Gastroesophageal sphincter (tissue), 3 donors: ENCODE measurements around the gene NDUFB7.

Experiments
- POLR2AphosphoS5 ChIP-seq: sonication (generic); formaldehyde crosslinking; IDR thresholded peaks from one replicate; pipeline ENCODE4 v1.6.1; 2017; ENCODE audit warnings: antibody characterized with exemption
- TF ChIP-seq, protein P1 (sequence below), 4 experiments: fragments of 200-600 bp in 2 of 4; fragments of 450-650 bp in 2 of 4; sonication (generic) in 1 of 4; IDR thresholded peaks; one replicate each; pipeline ENCODE4 v1.5.1; 2017 to 2019; ENCODE audit warnings: antibody characterized with exemption in 4 of 4, mild to moderate bottlenecking in 2 of 4, moderate library complexity in 2 of 4

DNA sequence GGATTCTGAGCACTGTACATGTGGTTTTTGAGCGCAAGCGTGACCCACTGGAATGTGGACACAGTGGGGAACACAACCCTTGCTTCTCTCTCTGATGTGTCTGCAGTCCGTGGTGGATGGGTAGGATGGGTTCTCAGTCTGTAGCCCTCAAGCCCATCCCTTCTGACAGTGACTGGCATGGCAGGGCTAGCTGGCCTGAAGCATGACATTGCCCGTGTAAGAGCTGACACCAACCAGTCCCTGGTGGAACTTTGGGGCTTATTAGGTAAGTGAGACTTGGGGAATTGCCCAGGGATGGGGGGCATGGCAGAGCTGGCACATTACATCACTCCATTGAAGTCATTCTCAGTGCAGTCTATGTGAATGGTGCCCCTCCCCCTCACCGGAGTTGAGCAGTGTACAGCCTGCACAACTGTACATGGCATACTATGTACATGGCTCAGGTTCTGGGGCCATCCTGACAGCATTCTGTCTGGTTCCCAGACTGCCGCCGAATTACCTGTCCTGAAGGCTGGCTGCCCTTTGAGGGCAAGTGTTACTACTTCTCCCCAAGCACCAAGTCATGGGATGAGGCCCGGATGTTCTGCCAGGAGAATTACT is 27.8 kb upstream of the NDUFB7 start:
- TF ChIP-seq, protein P1, sequence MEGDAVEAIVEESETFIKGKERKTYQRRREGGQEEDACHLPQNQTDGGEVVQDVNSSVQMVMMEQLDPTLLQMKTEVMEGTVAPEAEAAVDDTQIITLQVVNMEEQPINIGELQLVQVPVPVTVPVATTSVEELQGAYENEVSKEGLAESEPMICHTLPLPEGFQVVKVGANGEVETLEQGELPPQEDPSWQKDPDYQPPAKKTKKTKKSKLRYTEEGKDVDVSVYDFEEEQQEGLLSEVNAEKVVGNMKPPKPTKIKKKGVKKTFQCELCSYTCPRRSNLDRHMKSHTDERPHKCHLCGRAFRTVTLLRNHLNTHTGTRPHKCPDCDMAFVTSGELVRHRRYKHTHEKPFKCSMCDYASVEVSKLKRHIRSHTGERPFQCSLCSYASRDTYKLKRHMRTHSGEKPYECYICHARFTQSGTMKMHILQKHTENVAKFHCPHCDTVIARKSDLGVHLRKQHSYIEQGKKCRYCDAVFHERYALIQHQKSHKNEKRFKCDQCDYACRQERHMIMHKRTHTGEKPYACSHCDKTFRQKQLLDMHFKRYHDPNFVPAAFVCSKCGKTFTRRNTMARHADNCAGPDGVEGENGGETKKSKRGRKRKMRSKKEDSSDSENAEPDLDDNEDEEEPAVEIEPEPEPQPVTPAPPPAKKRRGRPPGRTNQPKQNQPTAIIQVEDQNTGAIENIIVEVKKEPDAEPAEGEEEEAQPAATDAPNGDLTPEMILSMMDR (IDR thresholded peaks at IDR 0.05): no peak
- TF ChIP-seq POLR2AphosphoS5: no peak
